Posterior vena cava (tissue), 2 donors: ENCODE results near the gene NEK2. TPM values are rescaled to one million over a fixed set of nuclear protein-coding genes. Genes with fewer than 3 reads are reported as not detected.
"Not testable (repeated sequence)": the region's sequence is repeated elsewhere in the genome, so short reads cannot be mapped to it uniquely, and the experiment has no call there.

Source experiments
- DNase-seq: peaks from one replicate; pipeline ENCODE4 v3.0.0-alpha.2; 2020; ENCODE audit warnings: low spot score
- intact Hi-C, 2 donors: fragments of 100-400 bp; cut with DNase I; formaldehyde crosslinking; loops; one replicate each; pipeline versions ENCODE4 v1.14.1 to v1.14.2; 2022 to 2023
- total RNA-seq, 2 donors: library from RNA; stranded (reverse); fragmentation: NEBNext Ultra II Directional; extraction: Animal tissue kit (Norgen Biotek cat#: 25700); gene quantifications; one replicate each; pipeline ENCODE4 v1.2.1, GENCODE V29; 2021
- donor health status: DM: yes; HTN: yes; CAD: no.
- donor health status: DM: yes; HTN: yes; CAD: no.

The NEK2 gene
- total RNA-seq, 2 donors from 2014 or later: not detected

DNA sequence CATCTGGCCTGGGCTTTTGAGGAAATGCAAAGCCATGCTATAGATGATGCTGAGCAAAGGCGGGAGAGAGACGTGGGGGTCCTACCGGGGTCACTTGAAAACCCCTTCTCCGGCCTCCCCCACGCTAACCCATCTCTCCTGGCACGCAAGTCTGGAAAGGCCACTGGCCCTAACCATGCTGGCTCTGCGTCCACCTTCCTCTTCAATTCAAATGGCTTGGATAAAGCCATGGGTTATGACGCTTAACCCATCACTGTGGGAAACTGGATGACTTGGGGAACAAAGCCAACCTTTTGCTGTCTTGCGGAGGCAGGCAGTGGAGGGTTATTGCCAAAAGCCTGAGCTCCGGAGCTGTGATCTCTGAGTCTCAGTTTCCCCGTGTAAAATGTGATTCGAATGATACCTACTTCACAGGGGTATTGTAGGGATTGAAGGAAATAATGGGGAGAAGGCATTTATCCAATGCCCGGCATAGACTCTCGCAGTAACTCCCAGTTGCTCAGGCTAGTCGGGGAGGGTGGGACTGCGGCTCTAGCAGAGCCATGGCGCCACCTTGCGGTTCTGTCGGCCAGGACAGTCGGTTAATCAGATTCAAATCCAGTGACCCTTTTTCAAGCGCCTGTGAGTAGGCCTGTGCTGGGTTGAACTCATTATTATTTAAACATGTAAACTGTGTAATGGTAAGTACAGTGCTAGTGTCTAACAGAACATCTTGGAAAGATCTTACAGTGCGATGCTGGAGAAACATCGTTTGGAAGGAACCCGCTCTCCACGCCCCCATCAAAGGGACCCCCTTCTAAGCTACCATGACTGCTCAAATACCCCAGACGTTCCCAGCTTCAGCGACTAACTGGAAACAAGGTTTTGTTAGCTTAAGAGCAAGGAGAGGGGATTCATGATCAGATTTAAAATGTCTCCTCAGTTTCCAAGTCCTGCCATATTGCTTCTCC lies 20.3 kb downstream of the NEK2 start:
- DNase-seq: peak; percentile 97
- intact Hi-C loops: loop anchor here (5.0 to 10.0 kb wide), 2 partner anchors 80 to 138 kb away; partner anchors contain the start of gene SLC30A1 (in 1 of the 2)

GRCh38 chr1:211653959-211654496 lies 21.4 kb downstream of the NEK2 start:
- no peak for DNase-seq
- intact Hi-C loops: loop anchor here (5.0 to 10.0 kb wide), 2 partner anchors 79 to 137 kb away; partner anchors contain the start of gene SLC30A1 (in 1 of the 2)

- DNase-seq: peak; percentile 44
Observed at GRCh38 chr1:211653293-211653692, 22.1 kb downstream of the NEK2 start.

DNA sequence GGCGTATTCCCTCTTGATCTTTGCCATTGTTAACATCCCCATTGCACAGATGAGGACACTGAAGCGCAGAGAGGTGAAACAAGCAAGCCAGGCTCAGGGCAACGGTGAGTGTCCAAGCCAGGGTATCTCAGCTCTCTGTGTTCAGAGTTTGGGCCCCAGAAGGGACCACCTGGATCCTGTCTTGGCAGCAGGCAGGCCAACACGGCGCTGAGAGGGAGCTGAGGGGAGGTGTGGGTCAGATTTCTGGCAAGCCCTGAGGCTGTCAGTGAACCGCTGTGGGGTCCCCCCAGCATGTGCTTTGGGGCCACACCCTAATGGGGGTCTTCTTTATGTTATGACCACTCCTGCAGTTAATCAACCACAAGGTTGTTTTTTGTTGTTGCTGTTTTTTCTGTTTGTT lies 23.1 kb downstream of the NEK2 start:
- intact Hi-C loops: loop anchor here (5.0 to 10.0 kb wide), 2 partner anchors 78 to 135 kb away; partner anchors contain the start of gene SLC30A1 (in 1 of the 2)
- DNase-seq: no peak

More at GRCh38 chr1:211653293-211653692, 22.1 kb downstream of the NEK2 start:
- intact Hi-C loops: loop anchor here (5.0 to 10.0 kb wide), 2 partner anchors 78 to 136 kb away; partner anchors contain the start of gene SLC30A1 (in 1 of the 2)

GRCh38 chr1:211650904-211651303 lies 24.5 kb downstream of the NEK2 start:
- no peak for DNase-seq
- intact Hi-C loops: loop anchor here (1.0 to 10.0 kb wide), 3 partner anchors 76 to 140 kb away; partner anchors contain the start of gene SLC30A1 (in 1 of the 2)

- intact Hi-C loops: loop anchor here in 1 of 2 donors (2.0 kb wide), 1 partner anchor 72 kb away; no protein-coding TSS in a partner anchor
- DNase-seq: no peak
Observed at GRCh38 chr1:211648980-211649934, 26.2 kb downstream of the NEK2 start.

DNA sequence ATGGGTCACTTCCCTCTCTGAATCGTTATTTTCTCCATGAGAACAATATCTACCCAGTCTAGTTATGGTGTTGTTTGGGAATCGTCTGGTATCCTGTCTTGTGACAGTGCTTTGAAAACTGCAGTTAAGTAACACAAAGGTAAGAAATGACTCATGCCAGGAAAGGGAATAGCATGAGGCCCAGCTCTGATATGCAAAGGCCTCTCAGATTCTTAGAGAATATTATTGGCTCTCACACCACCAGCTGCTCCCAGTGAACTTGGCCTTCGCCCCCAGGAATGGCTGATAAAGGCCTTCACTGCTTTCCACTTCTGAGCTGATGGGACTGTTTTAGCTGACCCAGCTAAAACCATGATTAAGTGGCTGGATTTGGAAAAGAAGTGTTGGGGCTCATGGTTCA lies 27.1 kb downstream of the NEK2 start:
- intact Hi-C loops: loop anchor here in 1 of 2 donors (2.0 kb wide), 1 partner anchor 72 kb away; no protein-coding TSS in a partner anchor
- DNase-seq: no peak

DNA sequence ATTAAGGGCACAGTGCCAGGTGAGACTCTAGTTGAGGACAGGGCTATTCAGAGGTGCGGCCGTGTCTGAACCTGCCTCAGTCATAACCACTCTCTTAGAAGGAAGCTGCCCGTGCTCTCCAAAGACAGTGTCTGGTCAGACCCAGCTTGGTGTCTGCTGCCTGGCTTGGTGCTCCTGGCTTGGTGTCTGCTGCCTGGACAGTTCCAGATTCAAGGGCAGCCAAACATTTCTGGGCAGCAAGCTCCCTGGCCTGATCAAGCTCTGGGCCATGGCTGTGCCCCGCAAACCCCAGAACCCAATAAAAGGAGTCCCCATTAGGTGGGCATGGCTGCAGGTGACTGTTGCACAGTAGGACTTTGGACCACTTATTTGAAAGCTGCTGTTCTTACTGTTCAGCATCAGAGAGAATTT lies 27.7 kb downstream of the NEK2 start:
- no peak for DNase-seq
- intact Hi-C loops: loop anchor here in 1 of 2 donors (2.0 kb wide), 1 partner anchor 71 kb away; no protein-coding TSS in a partner anchor

DNA sequence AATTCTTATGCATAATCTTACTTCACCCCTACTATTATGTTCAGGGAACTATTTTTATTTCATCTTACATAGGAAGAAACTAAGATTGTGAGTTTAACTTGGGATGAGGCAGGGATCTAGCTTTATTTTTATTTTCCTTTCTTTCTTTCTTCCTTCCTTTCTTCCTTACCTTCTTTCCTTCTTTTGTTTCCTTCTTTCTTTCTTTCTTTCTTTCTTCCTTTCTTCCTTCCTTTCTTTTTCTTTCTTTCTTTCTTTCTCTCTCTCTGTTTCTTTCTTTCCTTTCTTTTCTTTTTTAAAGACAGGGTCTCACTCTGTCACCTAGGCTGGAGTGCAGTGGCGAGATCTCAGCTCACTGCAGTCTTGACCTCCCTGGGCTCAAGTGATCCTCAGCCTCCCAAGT lies 28.9 kb downstream of the NEK2 start:
- intact Hi-C loops: no loop called here
- DNase-seq: no peak

DNA sequence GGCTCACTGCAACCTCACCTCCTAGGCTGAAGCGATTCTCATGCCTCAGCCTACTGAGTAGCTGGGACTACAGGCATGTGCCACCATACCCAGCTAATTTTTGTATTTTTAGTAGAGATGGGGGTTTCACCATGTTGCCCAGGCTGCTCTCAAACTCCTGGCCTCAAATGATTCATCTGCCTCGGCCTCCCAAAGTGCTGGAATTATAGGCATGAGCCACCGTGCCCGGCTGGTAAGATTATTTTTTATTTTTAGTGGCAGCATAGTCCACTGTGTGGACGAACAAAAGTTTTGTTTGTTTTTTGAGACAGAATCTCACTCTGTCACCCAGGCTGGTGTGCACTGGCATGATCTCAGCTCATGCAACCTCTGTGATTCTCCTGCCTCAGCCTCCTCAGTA lies 29.8 kb downstream of the NEK2 start:
- DNase-seq, intact Hi-C loops: not testable (repeated sequence)

GRCh38 chr1:211644653-211645052 lies 30.8 kb downstream of the NEK2 start:
- intact Hi-C loops: no loop called here
- no peak for DNase-seq

GRCh38 chr1:211643324-211644212 lies 31.9 kb downstream of the NEK2 start:
- intact Hi-C loops: no loop called here
- DNase-seq: no peak

DNA sequence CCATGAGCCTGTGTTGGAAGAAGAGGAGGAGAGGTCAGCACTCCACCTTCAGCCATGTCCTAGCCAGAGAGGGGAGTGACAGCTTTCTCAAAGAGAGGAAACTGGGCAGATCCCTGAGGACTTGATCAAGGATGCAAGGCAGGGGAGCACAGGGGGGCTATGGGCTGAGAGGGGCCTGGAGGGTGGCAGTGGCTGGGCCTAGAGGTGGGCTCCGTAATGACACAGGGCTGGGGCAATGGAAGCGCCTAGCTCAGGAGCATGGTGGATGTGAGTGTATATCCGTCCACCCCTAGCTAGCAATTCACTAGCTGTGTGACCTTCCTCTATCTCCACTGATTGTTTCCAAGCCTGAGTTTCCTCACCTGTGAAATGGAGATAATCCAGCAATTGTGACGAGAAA lies 32.6 kb downstream of the NEK2 start:
- intact Hi-C loops: no loop called here
- DNase-seq: no peak

DNA sequence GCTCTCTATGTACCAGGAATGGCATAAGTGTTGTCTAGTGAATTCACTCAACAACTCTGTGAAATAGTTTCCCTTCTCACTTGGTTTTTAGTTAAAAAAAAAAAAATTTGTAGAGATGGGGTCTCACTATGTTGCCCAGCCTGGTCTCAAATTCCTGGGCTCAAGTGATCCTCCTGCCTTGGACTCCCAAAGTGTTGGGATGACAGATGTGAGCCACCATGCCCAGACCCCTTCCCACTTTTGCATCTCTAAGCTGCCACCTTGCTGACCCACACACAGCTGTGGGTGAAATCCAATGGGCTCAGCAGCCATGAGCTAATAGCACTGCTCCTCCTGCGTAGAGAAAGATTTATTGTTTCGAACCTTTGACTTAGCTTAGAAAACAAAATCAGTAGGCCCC lies 33.5 kb downstream of the NEK2 start:
- intact Hi-C loops: no loop called here
- DNase-seq: no peak

- intact Hi-C loops: no loop called here
- DNase-seq: peak; percentile 25
Observed at GRCh38 chr1:211641044-211641800, 34.2 kb downstream of the NEK2 start.

DNA sequence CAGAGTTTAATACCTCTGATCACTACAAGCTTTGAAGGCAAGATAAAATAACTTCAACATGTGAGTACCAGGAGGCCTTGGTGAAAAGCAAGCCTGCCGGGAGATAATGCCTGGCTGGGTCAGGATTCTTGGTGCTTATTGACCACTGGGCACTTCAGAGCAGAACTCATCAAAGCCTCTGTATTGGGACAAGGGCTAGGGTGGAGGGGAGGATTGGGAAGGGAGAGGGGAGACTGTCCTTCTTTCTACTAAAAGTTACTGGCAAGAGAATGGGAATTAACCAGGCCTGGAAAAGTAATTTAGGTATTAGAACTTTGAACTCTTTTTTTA lies 35.2 kb downstream of the NEK2 start:
- intact Hi-C loops: no loop called here
- DNase-seq: peak; percentile 5
